ENCODE data around the gene DUOX1. TPM values are rescaled to one million over a fixed set of nuclear protein-coding genes. Genes with fewer than 3 reads are reported as not detected.

Gene DUOX1
- total and polyA plus RNA-seq, 4 donors, result under 0.01 to 7.1 (median 1.7) TPM

GRCh38 chr15:45118996-45119395 lies 10.8 kb upstream of the DUOX1 start:
- peaks cover 26% of the 10 kb centered on the region for H3K4me1 ChIP-seq (ENCODE audit: control insufficient read depth, insufficient read depth, low read length)
- H3K9me3 ChIP-seq (ENCODE audit: control insufficient read depth, insufficient read depth, low read length), result no peaks in the 10 kb centered on the region
- peaks cover 41% of the 10 kb centered on the region for H3K27me3 ChIP-seq (ENCODE audit: control insufficient read depth, insufficient read depth, low read length)
- no peaks in the 10 kb centered on the region for H3K36me3 ChIP-seq (ENCODE audit: control insufficient read depth, insufficient read depth, low read length)
- H3K4me3 ChIP-seq (ENCODE audit: low read depth, low read length), result no peak overlapping the region
- H3K27ac ChIP-seq (ENCODE audit: low read depth, low read length), result no peak overlapping the region
- 91% methylated on average over 5 of the region's 5 CpGs for WGBS (ENCODE audit: insufficient coverage)
- DNase-seq (ENCODE audit: low read depth in 4 of 6, low spot score in 6 of 6), result no peak

GRCh38 chr15:45120081-45120972 lies 9.5 kb upstream of the DUOX1 start:
- WGBS (ENCODE audit: insufficient coverage), result 85% methylated on average over 10 of the region's 10 CpGs
- no peak for DNase-seq (ENCODE audit: low read depth in 4 of 6, low spot score in 6 of 6)
- Histone ChIP-seq H3K9me3 (ENCODE audit: control insufficient read depth, insufficient read depth, low read length) (no peaks in the 10 kb centered on the region), H3K27me3 (ENCODE audit: control insufficient read depth, insufficient read depth, low read length) (peaks cover 35% of the 10 kb centered on the region), H3K27ac (ENCODE audit: low read depth, low read length) (no peak overlapping the region), H3K36me3 (ENCODE audit: control insufficient read depth, insufficient read depth, low read length) (no peaks in the 10 kb centered on the region), H3K4me3 (ENCODE audit: low read depth, low read length) (no peak overlapping the region), H3K4me1 (ENCODE audit: control insufficient read depth, insufficient read depth, low read length) (peaks cover 19% of the 10 kb centered on the region)

GRCh38 chr15:45121020-45121419 lies 8.8 kb upstream of the DUOX1 start:
- peaks cover 32% of the 10 kb centered on the region for H3K27me3 ChIP-seq (ENCODE audit: control insufficient read depth, insufficient read depth, low read length)

GRCh38 chr15:45121706-45122417 lies 7.9 kb upstream of the DUOX1 start:
- Histone ChIP-seq H3K36me3 (ENCODE audit: control insufficient read depth, insufficient read depth, low read length) (no peaks in the 10 kb centered on the region), H3K4me3 (ENCODE audit: low read depth, low read length) (no peak overlapping the region), H3K27ac (ENCODE audit: low read depth, low read length) (no peak overlapping the region), H3K4me1 (ENCODE audit: control insufficient read depth, insufficient read depth, low read length) (peaks cover 11% of the 10 kb centered on the region), H3K9me3 (ENCODE audit: control insufficient read depth, insufficient read depth, low read length) (no peaks in the 10 kb centered on the region), H3K27me3 (ENCODE audit: control insufficient read depth, insufficient read depth, low read length) (peaks cover 31% of the 10 kb centered on the region)
- whole genome bisulfite sequencing (ENCODE audit: insufficient coverage), result 69% methylated on average over 2 of the region's 9 CpGs
- no peak for DNase-seq (ENCODE audit: low read depth in 4 of 6, low spot score in 6 of 6)

More at GRCh38 chr15:45121020-45121419, 8.8 kb upstream of the DUOX1 start:
- no peak for DNase-seq (ENCODE audit: low read depth in 4 of 6, low spot score in 6 of 6)
- no peak overlapping the region for H3K27ac ChIP-seq (ENCODE audit: low read depth, low read length)
- H3K4me1 ChIP-seq (ENCODE audit: control insufficient read depth, insufficient read depth, low read length), result peaks cover 19% of the 10 kb centered on the region
- 80% methylated on average over 1 of the region's 3 CpGs for WGBS (ENCODE audit: insufficient coverage)
- H3K4me3 ChIP-seq (ENCODE audit: low read depth, low read length), result no peak overlapping the region
- H3K36me3 ChIP-seq (ENCODE audit: control insufficient read depth, insufficient read depth, low read length), result no peaks in the 10 kb centered on the region
- no peaks in the 10 kb centered on the region for H3K9me3 ChIP-seq (ENCODE audit: control insufficient read depth, insufficient read depth, low read length)

- DNase-seq (ENCODE audit: low read depth in 4 of 6, low spot score in 6 of 6), result no peak
- Histone ChIP-seq H3K9me3 (ENCODE audit: control insufficient read depth, insufficient read depth, low read length) (no peaks in the 10 kb centered on the region), H3K27ac (ENCODE audit: low read depth, low read length) (no peak overlapping the region), H3K36me3 (ENCODE audit: control insufficient read depth, insufficient read depth, low read length) (no peaks in the 10 kb centered on the region), H3K4me1 (ENCODE audit: control insufficient read depth, insufficient read depth, low read length) (peaks cover 3% of the 10 kb centered on the region), H3K27me3 (ENCODE audit: control insufficient read depth, insufficient read depth, low read length) (peaks cover 27% of the 10 kb centered on the region), H3K4me3 (ENCODE audit: low read depth, low read length) (no peak overlapping the region)
- WGBS (ENCODE audit: insufficient coverage), result 78% methylated on average over 5 of the region's 7 CpGs
Measured at GRCh38 chr15:45122719-45123118, 7.1 kb upstream of the DUOX1 start.

GRCh38 chr15:45123397-45123796 lies 6.4 kb upstream of the DUOX1 start:
- DNase-seq (ENCODE audit: low read depth in 4 of 6, low spot score in 6 of 6), result no peak

GRCh38 chr15:45126535-45127158 lies 3.1 kb upstream of the DUOX1 start:
- Histone ChIP-seq H3K9me3 (ENCODE audit: control insufficient read depth, insufficient read depth, low read length) (no peaks in the 10 kb centered on the region), H3K36me3 (ENCODE audit: control insufficient read depth, insufficient read depth, low read length) (no peaks in the 10 kb centered on the region), H3K4me3 (ENCODE audit: low read depth, low read length) (no peak overlapping the region), H3K4me1 (ENCODE audit: control insufficient read depth, insufficient read depth, low read length) (peaks cover 13% of the 10 kb centered on the region), H3K27me3 (ENCODE audit: control insufficient read depth, insufficient read depth, low read length) (peaks cover 63% of the 10 kb centered on the region), H3K27ac (ENCODE audit: low read depth, low read length) (no peak overlapping the region)
- DNase-seq (ENCODE audit: low read depth in 4 of 6, low spot score in 6 of 6), result no peak
- no CpG with 5 or more reads among the region's 2 CpGs for WGBS (ENCODE audit: insufficient coverage)

More at GRCh38 chr15:45123397-45123796, 6.4 kb upstream of the DUOX1 start:
- Histone ChIP-seq H3K36me3 (ENCODE audit: control insufficient read depth, insufficient read depth, low read length) (no peaks in the 10 kb centered on the region), H3K27me3 (ENCODE audit: control insufficient read depth, insufficient read depth, low read length) (peaks cover 32% of the 10 kb centered on the region), H3K4me3 (ENCODE audit: low read depth, low read length) (no peak overlapping the region), H3K9me3 (ENCODE audit: control insufficient read depth, insufficient read depth, low read length) (no peaks in the 10 kb centered on the region), H3K27ac (ENCODE audit: low read depth, low read length) (no peak overlapping the region), H3K4me1 (ENCODE audit: control insufficient read depth, insufficient read depth, low read length) (no peaks in the 10 kb centered on the region)

GRCh38 chr15:45128971-45129639 lies 689 bp upstream of the DUOX1 start:
- no peak for DNase-seq (ENCODE audit: low read depth in 4 of 6, low spot score in 6 of 6)
- under 1% methylated on average over 25 of the region's 47 CpGs for WGBS (ENCODE audit: insufficient coverage)
- H3K27me3 ChIP-seq (ENCODE audit: control insufficient read depth, insufficient read depth, low read length), result peaks cover 71% of the 10 kb centered on the region
- no peak overlapping the region for H3K4me3 ChIP-seq (ENCODE audit: low read depth, low read length)
- H3K9me3 ChIP-seq (ENCODE audit: control insufficient read depth, insufficient read depth, low read length), result no peaks in the 10 kb centered on the region
- no peaks in the 10 kb centered on the region for H3K36me3 ChIP-seq (ENCODE audit: control insufficient read depth, insufficient read depth, low read length)
- H3K27ac ChIP-seq (ENCODE audit: low read depth, low read length), result no peak overlapping the region
- H3K4me1 ChIP-seq (ENCODE audit: control insufficient read depth, insufficient read depth, low read length), result peaks cover 13% of the 10 kb centered on the region

- H3K36me3 ChIP-seq (ENCODE audit: control insufficient read depth, insufficient read depth, low read length), result no peaks in the 10 kb centered on the region
- WGBS (ENCODE audit: insufficient coverage), result 83% methylated on average over 2 of the region's 7 CpGs
- H3K4me1 ChIP-seq (ENCODE audit: control insufficient read depth, insufficient read depth, low read length), result peaks cover 20% of the 10 kb centered on the region
- no peak overlapping the region for H3K4me3 ChIP-seq (ENCODE audit: low read depth, low read length)
- no peak overlapping the region for H3K27ac ChIP-seq (ENCODE audit: low read depth, low read length)
- DNase-seq (ENCODE audit: low read depth in 4 of 6, low spot score in 6 of 6), result no peak
- no peaks in the 10 kb centered on the region for H3K9me3 ChIP-seq (ENCODE audit: control insufficient read depth, insufficient read depth, low read length)
- H3K27me3 ChIP-seq (ENCODE audit: control insufficient read depth, insufficient read depth, low read length), result peaks cover 75% of the 10 kb centered on the region
Measured at GRCh38 chr15:45130291-45131000, 652 bp downstream of the DUOX1 start.
